Mucosa of stomach (tissue), 1 donor: Measurements from ENCODE around the gene DBF4B.

ENCODE experiments used
- H3K27me3 ChIP-seq: one replicate; pipeline ENCODE4 v1.7.0; 2013; ENCODE audit warnings: mild to moderate bottlenecking, low read length; ENCODE audit not compliant: control insufficient read depth, insufficient read depth
- H3K36me3 ChIP-seq: one replicate; pipeline ENCODE4 v1.7.0; 2013; ENCODE audit warnings: low read length; ENCODE audit not compliant: control insufficient read depth, insufficient read depth
- H3K4me1 ChIP-seq: one replicate; pipeline ENCODE4 v1.7.0; 2013; ENCODE audit warnings: mild to moderate bottlenecking, low read length; ENCODE audit not compliant: control insufficient read depth, insufficient read depth
- H3K4me3 ChIP-seq: one replicate; pipeline ENCODE4 v1.7.0; 2013; ENCODE audit warnings: low read length
- H3K9ac ChIP-seq: one replicate; pipeline ENCODE4 v1.7.0; 2013; ENCODE audit warnings: mild to moderate bottlenecking, low read length, moderate library complexity
- H3K9me3 ChIP-seq: one replicate; pipeline ENCODE4 v1.7.0; 2013; ENCODE audit warnings: mild to moderate bottlenecking, low read length, moderate library complexity; ENCODE audit not compliant: control insufficient read depth
- donor health status: Pancreatic carcinoma.

The DBF4B gene

GRCh38 chr17:44765965-44766364, 57.5 kb downstream of the DBF4B start:
- no peaks in the 10 kb centered on the region for H3K36me3 ChIP-seq
- no peaks in the 10 kb centered on the region for H3K9me3 ChIP-seq
- peaks cover 16% of the 10 kb centered on the region for H3K27me3 ChIP-seq
- no peak overlapping the region for H3K9ac ChIP-seq
- H3K4me3 ChIP-seq: no peak overlapping the region
- H3K4me1 ChIP-seq: no peaks in the 10 kb centered on the region

- Histone ChIP-seq H3K4me1 (no peaks in the 10 kb centered on the region), H3K36me3 (no peaks in the 10 kb centered on the region), H3K4me3 (no peak overlapping the region), H3K9me3 (no peaks in the 10 kb centered on the region), H3K27me3 (peaks cover 10% of the 10 kb centered on the region), H3K9ac (no peak overlapping the region)
These were observed 58.1 kb downstream of the DBF4B start for GRCh38 chr17:44766409-44767038.

GRCh38 chr17:44767493-44767892, 59.0 kb downstream of the DBF4B start:
- no peaks in the 10 kb centered on the region for H3K36me3 ChIP-seq
- no peak overlapping the region for H3K9ac ChIP-seq
- no peak overlapping the region for H3K4me3 ChIP-seq
- no peaks in the 10 kb centered on the region for H3K9me3 ChIP-seq
- H3K27me3 ChIP-seq: peaks cover 9% of the 10 kb centered on the region
- no peaks in the 10 kb centered on the region for H3K4me1 ChIP-seq

- H3K9me3 ChIP-seq: no peaks in the 10 kb centered on the region
- H3K4me1 ChIP-seq: no peaks in the 10 kb centered on the region
- no peak overlapping the region for H3K9ac ChIP-seq
- peaks cover 15% of the 10 kb centered on the region for H3K27me3 ChIP-seq
- no peaks in the 10 kb centered on the region for H3K36me3 ChIP-seq
- no peak overlapping the region for H3K4me3 ChIP-seq
These were observed 60.2 kb downstream of the DBF4B start for GRCh38 chr17:44768505-44769142.

- Histone ChIP-seq H3K9ac (no peak overlapping the region), H3K27me3 (peaks cover 18% of the 10 kb centered on the region), H3K9me3 (no peaks in the 10 kb centered on the region), H3K36me3 (no peaks in the 10 kb centered on the region), H3K4me3 (no peak overlapping the region), H3K4me1 (no peaks in the 10 kb centered on the region)
These were observed 60.8 kb downstream of the DBF4B start for GRCh38 chr17:44769230-44769629.

- peaks cover 20% of the 10 kb centered on the region for H3K27me3 ChIP-seq
These were observed 61.2 kb downstream of the DBF4B start for GRCh38 chr17:44769647-44770084.

GRCh38 chr17:44770166-44770925, 61.9 kb downstream of the DBF4B start:
- H3K9me3 ChIP-seq: no peaks in the 10 kb centered on the region

More at GRCh38 chr17:44769647-44770084, 61.2 kb downstream of the DBF4B start:
- H3K36me3 ChIP-seq: no peaks in the 10 kb centered on the region
- H3K4me1 ChIP-seq: no peaks in the 10 kb centered on the region
- no peaks in the 10 kb centered on the region for H3K9me3 ChIP-seq
- H3K4me3 ChIP-seq: no peak overlapping the region
- H3K9ac ChIP-seq: no peak overlapping the region

GRCh38 chr17:44772308-44773045, 64.0 kb downstream of the DBF4B start:
- no peak overlapping the region for H3K4me3 ChIP-seq
- no peaks in the 10 kb centered on the region for H3K9me3 ChIP-seq
- no peak overlapping the region for H3K9ac ChIP-seq
- peaks cover 19% of the 10 kb centered on the region for H3K27me3 ChIP-seq
- no peaks in the 10 kb centered on the region for H3K36me3 ChIP-seq
- H3K4me1 ChIP-seq: peaks cover 12% of the 10 kb centered on the region

More at GRCh38 chr17:44770166-44770925, 61.9 kb downstream of the DBF4B start:
- Histone ChIP-seq H3K9ac (no peak overlapping the region), H3K27me3 (peaks cover 20% of the 10 kb centered on the region), H3K4me3 (no peak overlapping the region), H3K4me1 (peaks cover 5% of the 10 kb centered on the region), H3K36me3 (no peaks in the 10 kb centered on the region)

- H3K9me3 ChIP-seq: no peaks in the 10 kb centered on the region
- peaks cover 25% of the 10 kb centered on the region for H3K27me3 ChIP-seq
- H3K4me3 ChIP-seq: no peak overlapping the region
- peaks cover 12% of the 10 kb centered on the region for H3K4me1 ChIP-seq
- H3K9ac ChIP-seq: no peak overlapping the region
- no peaks in the 10 kb centered on the region for H3K36me3 ChIP-seq
These were observed 64.7 kb downstream of the DBF4B start for GRCh38 chr17:44773140-44773539.

GRCh38 chr17:44774271-44775135, 66.0 kb downstream of the DBF4B start:
- Histone ChIP-seq H3K9ac (no peak overlapping the region), H3K27me3 (peaks cover 32% of the 10 kb centered on the region), H3K4me3 (peak overlapping the region; percentile 62), H3K4me1 (peaks cover 12% of the 10 kb centered on the region), H3K36me3 (no peaks in the 10 kb centered on the region), H3K9me3 (no peaks in the 10 kb centered on the region)

- Histone ChIP-seq H3K9me3 (no peaks in the 10 kb centered on the region), H3K9ac (no peak overlapping the region), H3K27me3 (peaks cover 38% of the 10 kb centered on the region), H3K4me3 (peak overlapping the region; percentile 62), H3K4me1 (peaks cover 12% of the 10 kb centered on the region), H3K36me3 (no peaks in the 10 kb centered on the region)
These were observed 66.8 kb downstream of the DBF4B start for GRCh38 chr17:44775136-44775837.
